HG02884 (cell line): ENCODE measurements around the gene KLHDC2.
A peak's percentile ranks its signal among the peaks of the same experiment; 100 is the strongest.
"Not testable (repeated sequence)": the region's sequence is repeated elsewhere in the genome, so short reads cannot be mapped to it uniquely, and the experiment has no call there.

Source experiments
- ATAC-seq: cut with Tn5 transposase; IDR thresholded peaks from one replicate; pipeline ENCODE4 v1.9.1; 2021; ENCODE audit warnings: mild to moderate bottlenecking, moderate library complexity; ENCODE audit not compliant: unreplicated experiment

KLHDC2 gene

GRCh38 chr14:49767571-49768300 lies at the start of gene KLHDC2:
KLHDC2 (plus strand) TSS chr14:49768153; CDS start chr14:49768469, 316 bp downstream.
- ATAC-seq, result peak; percentile 87

GRCh38 chr14:49720744-49721143 lies 47.2 kb upstream of the KLHDC2 start:
- no peak for ATAC-seq

GRCh38 chr14:49721733-49722435 lies 46.1 kb upstream of the KLHDC2 start:
- not testable (repeated sequence) for ATAC-seq

- no peak for ATAC-seq
Measured at GRCh38 chr14:49727171-49727570, 40.8 kb upstream of the KLHDC2 start.

- ATAC-seq, result no peak
Measured at GRCh38 chr14:49732896-49733295, 35.1 kb upstream of the KLHDC2 start.

GRCh38 chr14:49733836-49734235 lies 34.1 kb upstream of the KLHDC2 start:
- ATAC-seq, result no peak

GRCh38 chr14:49735669-49736068 lies 32.3 kb upstream of the KLHDC2 start:
- not testable (repeated sequence) for ATAC-seq

GRCh38 chr14:49745191-49745590 lies 22.8 kb upstream of the KLHDC2 start:
- ATAC-seq, result no peak

GRCh38 chr14:49746476-49746875 lies 21.5 kb upstream of the KLHDC2 start:
- not testable (repeated sequence) for ATAC-seq

- ATAC-seq, result no peak
Measured at GRCh38 chr14:49754570-49755097, 13.3 kb upstream of the KLHDC2 start.

GRCh38 chr14:49755378-49755777 lies 12.6 kb upstream of the KLHDC2 start:
- ATAC-seq, result no peak

- no peak for ATAC-seq
Measured at GRCh38 chr14:49761839-49762551, 6.0 kb upstream of the KLHDC2 start.

GRCh38 chr14:49766839-49767238 lies 1.1 kb upstream of the KLHDC2 start:
- no peak for ATAC-seq

- no peak for ATAC-seq
Measured at GRCh38 chr14:49767270-49767570, 733 bp upstream of the KLHDC2 start.

- ATAC-seq, result peak; percentile 28
Measured at GRCh38 chr14:49768301-49769121, 558 bp downstream of the KLHDC2 start.

GRCh38 chr14:49769171-49769570 lies 1.2 kb downstream of the KLHDC2 start:
- no peak for ATAC-seq

- ATAC-seq, result no peak
Measured at GRCh38 chr14:49769581-49770211, 1.7 kb downstream of the KLHDC2 start.

- ATAC-seq, result no peak
Measured at GRCh38 chr14:49770212-49770817, 2.4 kb downstream of the KLHDC2 start.

- ATAC-seq, result not testable (repeated sequence)
Measured at GRCh38 chr14:49771691-49772090, 3.7 kb downstream of the KLHDC2 start.

GRCh38 chr14:49774106-49774505 lies 6.2 kb downstream of the KLHDC2 start:
- no peak for ATAC-seq
